HCT116 (cell line): ENCODE measurements around the gene ERCC4. TPM values are rescaled to one million over a fixed set of nuclear protein-coding genes. Genes with fewer than 3 reads are reported as not detected.

ENCODE experiments used
- ATAC-seq: fragments of 200-7000 bp; cut with Tn5 transposase; 2 replicates; pipeline ENCODE4 v1.9.1; 2020; ENCODE audit warnings: mild to moderate bottlenecking, moderate library complexity
- BruUV-seq: library from RNA; stranded (reverse); fragments of 400-500 nt; replicated peaks from 2 replicates; lab custom pipeline; 2021; lab: Mats Ljungman, UMichigan
- CTCF ChIA-PET: fragments of 300-600 bp; sonication (Branson Sonifier 250); formaldehyde crosslinking; loops from one replicate; lab custom pipeline; 2021; ENCODE audit warnings: antibody characterized with exemption; lab: Charles Lee
- POLR2A ChIA-PET: fragments of 300-600, 350-600 bp; sonication (Branson Sonifier 250); formaldehyde crosslinking; loops from one replicate; lab custom pipeline; 2021; ENCODE audit warnings: antibody characterized with exemption; lab: Charles Lee
- RAD21 ChIA-PET, 2 experiments: fragments of 300-600 bp; sonication (Branson Sonifier 250); formaldehyde crosslinking; loops; one replicate each; lab custom pipeline; 2023; ENCODE audit warnings: low total read pairs in 2 of 2; ENCODE audit not compliant: uncharacterized antibody in 2 of 2, unreplicated experiment in 2 of 2, low non-redundant PET in 1 of 2; lab: Charles Lee
- DNase-seq: peaks from one replicate; pipeline ENCODE4 v3.0.0-alpha.2; 2010; ENCODE audit warnings: low read depth, low spot score
- H2AFZ ChIP-seq: fragments of 200-600 bp; shearing (Covaris generic), sonication (generic); 2 replicates; pipeline ENCODE4 v1.6.1; 2017; ENCODE audit warnings: low read depth, mixed run types, mixed read lengths, antibody characterized with exemption, low read length; ENCODE audit not compliant: poor library complexity, severe bottlenecking
- H3K27ac ChIP-seq: 2 replicates; pipeline ENCODE4 v1.5.1; 2012; ENCODE audit warnings: low read depth, low read length
- H3K27me3 ChIP-seq: fragments of 200-600 bp; sonication (generic); 2 replicates; pipeline ENCODE4 v1.6.1; 2016; ENCODE audit warnings: mixed run types, low read length, mixed read lengths; ENCODE audit not compliant: insufficient read depth
- H3K36me3 ChIP-seq, 2 experiments: fragments of 200-500 bp in 1 of 2; fragments of 200-600 bp in 1 of 2; sonication (Bioruptor generic) in 1 of 2; sonication (generic) in 1 of 2; 2 replicates each; pipeline versions ENCODE4 v1.5.1 to v1.6.1; 2014 to 2016; ENCODE audit warnings: low read length in 2 of 2, inconsistent platforms in 1 of 2, mixed read lengths in 1 of 2, mixed run types in 1 of 2; ENCODE audit not compliant: insufficient read depth in 2 of 2, control insufficient read depth in 1 of 2
- H3K4me1 ChIP-seq, 2 experiments: fragments of 200-600 bp in 1 of 2; sonication (generic) in 1 of 2; 2 replicates each; pipeline versions ENCODE4 v1.5.1 to v1.6.1; 2012 to 2017; ENCODE audit warnings: low read length in 2 of 2, inconsistent platforms in 1 of 2, mild to moderate bottlenecking in 1 of 2, mixed read lengths in 1 of 2, mixed run types in 1 of 2, moderate library complexity in 1 of 2; ENCODE audit not compliant: insufficient read depth in 2 of 2, control insufficient read depth in 1 of 2
- H3K4me2 ChIP-seq: fragments of 200-600 bp; sonication (generic); 2 replicates; pipeline ENCODE4 v1.6.1; 2017; ENCODE audit warnings: mixed run types, low read length, mixed read lengths
- H3K4me3 ChIP-seq, 2 experiments: fragments of 200-600 bp in 1 of 2; sonication (generic) in 1 of 2; replicated peaks in 1 of 2; 2 replicates each; pipeline ENCODE4 v1.5.1; 2011 to 2016; ENCODE audit warnings: low read length in 2 of 2, control low read depth in 1 of 2, low read depth in 1 of 2, mild to moderate bottlenecking in 1 of 2, mixed read lengths in 1 of 2, mixed run types in 1 of 2
- H3K79me2 ChIP-seq: fragments of 200-600 bp; sonication (generic); 2 replicates; pipeline ENCODE4 v1.6.1; 2017; ENCODE audit warnings: mild to moderate bottlenecking, mixed run types, low read length, moderate library complexity, mixed read lengths; ENCODE audit not compliant: insufficient read depth
- H3K9ac ChIP-seq: fragments of 200-600 bp; sonication (generic); 2 replicates; pipeline ENCODE4 v1.6.1; 2016; ENCODE audit warnings: low read length, mixed read lengths
- H3K9me2 ChIP-seq: fragments of 200-600 bp; sonication (generic), shearing (Covaris generic); 2 replicates; pipeline ENCODE4 v1.6.1; 2017; ENCODE audit warnings: mixed run types, mild to moderate bottlenecking, moderate library complexity; ENCODE audit not compliant: insufficient read depth
- H3K9me3 ChIP-seq, 2 experiments: fragments of 200-500 bp in 1 of 2; fragments of 200-600 bp in 1 of 2; sonication (Bioruptor generic) in 1 of 2; sonication (generic) in 1 of 2; 2 replicates each; pipeline ENCODE4 v1.6.1; 2014 to 2017; ENCODE audit warnings: low read length in 2 of 2, mixed read lengths in 2 of 2, inconsistent platforms in 1 of 2, low read depth in 1 of 2, mild to moderate bottlenecking in 1 of 2, mixed run types in 1 of 2, moderate library complexity in 1 of 2; ENCODE audit not compliant: control insufficient read depth in 1 of 2, insufficient read depth in 1 of 2
- H4K20me1 ChIP-seq: fragments of 200-600 bp; sonication (generic), shearing (Covaris generic); 2 replicates; pipeline ENCODE4 v1.6.1; 2017; ENCODE audit warnings: mixed run types, mild to moderate bottlenecking, moderate library complexity; ENCODE audit not compliant: insufficient read depth
- EZH2phosphoT487 ChIP-seq: fragments of 200-600 bp; IDR thresholded peaks from 2 replicates; pipeline ENCODE4 v1.6.1; 2018; ENCODE audit warnings: antibody characterized with exemption, borderline replicate concordance
- FOSL1 ChIP-seq: IDR thresholded peaks from 2 replicates; pipeline ENCODE4 v1.6.1; 2012; ENCODE audit warnings: low read depth
- JUND ChIP-seq: IDR thresholded peaks from 2 replicates; pipeline ENCODE4 v1.6.1; 2012
- POLR2A ChIP-seq: IDR thresholded peaks from 2 replicates; pipeline ENCODE4 v1.7.0; 2011; ENCODE audit warnings: borderline replicate concordance; ENCODE audit not compliant: insufficient read depth, insufficient read length; ENCODE audit errors: extremely low read depth
- SIN3A ChIP-seq: IDR thresholded peaks from 2 replicates; pipeline ENCODE4 v1.6.1; 2012; ENCODE audit warnings: low read depth
- SP1 ChIP-seq: IDR thresholded peaks from 2 replicates; pipeline ENCODE4 v1.6.1; 2012; ENCODE audit warnings: low read depth
- YY1 ChIP-seq: IDR thresholded peaks from 2 replicates; pipeline ENCODE4 v1.6.1; 2011; ENCODE audit warnings: low read length, low read depth, moderate library complexity, mild to moderate bottlenecking; ENCODE audit not compliant: insufficient replicate concordance; ENCODE audit errors: extremely low read depth
- ZNF274 ChIP-seq: fragments of 200-500 bp; sonication (Bioruptor generic); IDR thresholded peaks from 2 replicates; pipeline ENCODE4 v1.6.1; 2014; ENCODE audit warnings: mild to moderate bottlenecking, low read depth, low read length, inconsistent platforms
- intact Hi-C: fragments of 100-400 bp; cut with micrococcal nuclease; formaldehyde crosslinking; loops from 2 replicates; pipeline ENCODE4 v1.10.0; 2022
- total RNA-seq: library from RNA; stranded (reverse); gene quantifications from one replicate; pipeline ENCODE4 v1.2.1, GENCODE V29; 2021; ENCODE audit not compliant: unreplicated experiment
- TF ChIP-seq, protein P1 (sequence below): IDR thresholded peaks from 2 replicates; pipeline ENCODE4 v1.6.1; 2011; ENCODE audit warnings: mild to moderate bottlenecking, low read length, moderate library complexity; ENCODE audit not compliant: insufficient replicate concordance; ENCODE audit errors: extremely low read depth
- TF ChIP-seq, protein P2 (sequence below): IDR thresholded peaks from 2 replicates; pipeline ENCODE4 v1.6.1; 2012

The ERCC4 gene
- total RNA-seq, 1 experiment from 2014 or later = 10.4 TPM

DNA sequence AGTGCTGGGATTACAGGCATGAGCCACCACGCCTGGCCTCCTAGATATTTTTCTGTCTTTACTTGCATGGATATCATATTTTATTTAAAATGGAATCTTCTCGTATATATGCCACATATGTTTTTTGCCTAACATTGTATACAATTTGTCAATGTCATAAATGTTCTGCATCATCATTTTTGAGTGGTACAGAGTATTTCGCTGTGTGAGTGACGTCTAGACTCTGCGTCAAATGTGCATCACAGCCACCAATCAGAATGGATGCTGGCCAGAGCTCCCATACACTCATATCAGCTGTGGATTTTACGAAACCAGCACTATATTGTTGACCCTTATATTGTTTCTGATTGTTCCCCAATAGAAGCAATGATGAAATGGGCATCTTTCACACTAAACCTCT is 57.2 kb downstream of the ERCC4 start:
- Histone ChIP-seq H3K27ac (no peak overlapping the region), H3K9me3 (peaks cover 0 to 3% of the 10 kb centered on the region in 2 experiments; a peak in 1 of 4 replicates), H3K36me3 (no peaks in the 10 kb centered on the region)
- no peak for ATAC-seq
- POLR2A ChIA-PET = no interaction called here
- BruUV-seq = no TSS peak
- intact Hi-C loops = loop anchor here (10.0 kb wide), 1 partner anchor 58 kb away; no protein-coding TSS in a partner anchor
- CTCF ChIA-PET = no interaction called here
- no peak for TF ChIP-seq SIN3A
- TF ChIP-seq POLR2A = no peak
- no peak for TF ChIP-seq FOSL1
- no peak for TF ChIP-seq ZNF274
- no peak for TF ChIP-seq JUND
- TF ChIP-seq YY1 = no peak
- TF ChIP-seq, protein P1, sequence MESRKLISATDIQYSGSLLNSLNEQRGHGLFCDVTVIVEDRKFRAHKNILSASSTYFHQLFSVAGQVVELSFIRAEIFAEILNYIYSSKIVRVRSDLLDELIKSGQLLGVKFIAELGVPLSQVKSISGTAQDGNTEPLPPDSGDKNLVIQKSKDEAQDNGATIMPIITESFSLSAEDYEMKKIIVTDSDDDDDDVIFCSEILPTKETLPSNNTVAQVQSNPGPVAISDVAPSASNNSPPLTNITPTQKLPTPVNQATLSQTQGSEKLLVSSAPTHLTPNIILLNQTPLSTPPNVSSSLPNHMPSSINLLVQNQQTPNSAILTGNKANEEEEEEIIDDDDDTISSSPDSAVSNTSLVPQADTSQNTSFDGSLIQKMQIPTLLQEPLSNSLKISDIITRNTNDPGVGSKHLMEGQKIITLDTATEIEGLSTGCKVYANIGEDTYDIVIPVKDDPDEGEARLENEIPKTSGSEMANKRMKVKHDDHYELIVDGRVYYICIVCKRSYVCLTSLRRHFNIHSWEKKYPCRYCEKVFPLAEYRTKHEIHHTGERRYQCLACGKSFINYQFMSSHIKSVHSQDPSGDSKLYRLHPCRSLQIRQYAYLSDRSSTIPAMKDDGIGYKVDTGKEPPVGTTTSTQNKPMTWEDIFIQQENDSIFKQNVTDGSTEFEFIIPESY = no peak
- TF ChIP-seq EZH2phosphoT487 = no peak
- TF ChIP-seq SP1 = no peak
- TF ChIP-seq, protein P2, sequence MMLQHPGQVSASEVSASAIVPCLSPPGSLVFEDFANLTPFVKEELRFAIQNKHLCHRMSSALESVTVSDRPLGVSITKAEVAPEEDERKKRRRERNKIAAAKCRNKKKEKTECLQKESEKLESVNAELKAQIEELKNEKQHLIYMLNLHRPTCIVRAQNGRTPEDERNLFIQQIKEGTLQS = no peak
- TF ChIP-seq, all 23 proteins: peak for 0
- H3K4me3 ChIP-seq = no peak overlapping the region
- DNase-seq = no peak
- H3K27me3 ChIP-seq = no peaks in the 10 kb centered on the region
- H3K9ac ChIP-seq = no peak overlapping the region
- no peak overlapping the region for H3K4me2 ChIP-seq
- H3K79me2 ChIP-seq = no peaks in the 10 kb centered on the region
- no peaks in the 10 kb centered on the region for H4K20me1 ChIP-seq
- no peaks in the 10 kb centered on the region for H3K9me2 ChIP-seq
- no peaks in the 10 kb centered on the region for H3K4me1 ChIP-seq
- RAD21 ChIA-PET = no interaction called here
- H2AFZ ChIP-seq = no peak overlapping the region
